Daoy (cell line): ENCODE results near the gene COA5. TPM values are rescaled to one million over a fixed set of nuclear protein-coding genes. Genes with fewer than 3 reads are reported as not detected.

Experiments used
- DNase-seq: peaks from one replicate; pipeline ENCODE4 v3.0.0-alpha.2; 2015; ENCODE audit warnings: low read depth
- total RNA-seq: library from RNA; depleted of rRNA; stranded (reverse); fragments of >200 nt; shearing (Covaris generic); gene quantifications from 2 replicates; pipeline ENCODE4 v1.2.3, GENCODE V29; 2014; rRNA removed

Gene COA5
- total RNA-seq, 1 experiment from 2014 or later: 26.1 TPM

DNA sequence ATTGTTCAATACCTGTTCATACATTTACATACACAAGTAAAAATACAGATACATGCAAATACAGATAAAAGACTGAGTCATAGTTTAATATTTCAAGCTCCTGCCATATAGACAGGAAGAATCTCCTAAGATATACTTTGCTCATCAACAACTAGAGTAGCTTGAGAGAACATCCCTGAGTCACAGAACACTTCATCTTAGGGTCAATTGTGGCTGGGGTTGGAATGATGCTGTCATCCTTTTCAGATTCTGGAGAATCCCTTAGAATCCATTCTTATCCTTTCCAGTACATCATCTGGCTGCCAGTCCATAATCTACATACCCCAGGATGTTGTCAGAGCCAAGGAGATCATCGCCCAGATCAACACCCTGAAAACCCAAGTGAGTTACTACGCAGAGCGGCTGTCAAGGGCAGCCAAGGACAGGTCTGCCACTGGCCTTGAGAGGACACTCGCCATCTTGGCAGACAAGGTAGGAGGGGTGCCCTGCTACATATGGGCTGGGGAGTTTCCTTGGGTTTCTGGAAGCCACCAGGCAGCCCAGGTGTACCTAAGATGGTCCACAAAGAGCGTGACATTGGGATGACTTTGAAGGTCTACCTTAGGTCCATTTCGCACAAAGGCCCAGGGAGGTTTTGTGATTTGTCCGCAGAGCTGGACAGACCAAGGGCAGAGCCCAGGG, 55.7 kb downstream of the COA5 start:
- DNase-seq: no peak

DNA sequence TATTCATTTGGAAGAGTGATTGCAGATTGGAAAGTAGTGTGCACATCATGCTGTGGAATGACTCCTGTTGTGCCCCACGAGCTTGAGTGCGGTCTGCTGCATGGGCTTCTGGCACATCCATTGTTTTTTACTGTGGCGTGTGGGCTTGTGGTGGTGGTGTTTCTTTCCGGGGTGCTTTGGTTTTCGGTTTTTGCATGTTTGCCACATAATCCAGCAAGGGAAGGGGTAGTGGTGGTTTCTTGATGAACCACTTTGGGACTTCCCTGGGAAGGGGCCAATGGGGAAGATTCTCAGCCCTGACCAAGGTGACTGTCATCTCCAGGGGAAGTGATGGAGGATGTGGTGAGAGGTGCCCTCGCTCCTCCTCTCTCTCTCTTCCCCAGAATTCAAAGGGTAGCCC, 57.0 kb downstream of the COA5 start:
- DNase-seq: no peak

DNA sequence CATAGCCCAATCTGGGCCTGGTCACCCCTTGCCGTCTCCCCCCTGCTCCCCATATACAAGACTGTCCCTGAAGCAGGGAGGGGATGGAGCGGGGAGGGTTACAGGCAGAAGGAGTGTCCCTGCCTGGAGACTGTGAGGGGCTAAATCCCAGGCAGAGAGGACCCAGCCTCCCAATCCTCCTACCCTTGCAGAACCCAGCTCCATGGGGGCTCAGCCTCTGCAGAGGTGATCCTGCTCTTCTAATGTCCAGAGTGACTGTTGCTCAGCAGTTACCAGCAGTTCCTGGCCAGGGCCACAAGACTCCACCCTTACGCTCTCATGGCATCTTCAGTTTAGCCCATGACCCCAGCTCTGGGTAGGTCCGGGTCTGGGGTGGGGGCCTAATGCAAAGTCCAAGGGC, 58.1 kb downstream of the COA5 start:
- DNase-seq: no peak

Other genes starting within 250 kb of the COA5 start
- gene INPP4A, start 163.7 kb downstream of the COA5 start, total RNA-seq: 10.1 and 11.8 TPM in 2 replicates
- gene UNC50, start 77 bp upstream of the COA5 start, total RNA-seq: 99.4 and 108 TPM in 2 replicates
- 3.9 and 7.7 TPM in 2 replicates for gene MGAT4A, start 122.6 kb upstream of the COA5 start, total RNA-seq